Naive B cell (primary cell): ENCODE data around the gene ACSBG1. TPM values are rescaled to one million over a fixed set of nuclear protein-coding genes. Genes with fewer than 3 reads are reported as not detected.
A peak's percentile ranks its signal among the peaks of the same experiment; 100 is the strongest.
"Not testable (repeated sequence)": the region's sequence is repeated elsewhere in the genome, so short reads cannot be mapped to it uniquely, and the experiment has no call there.

Experiments
- ATAC-seq, 2 donors: fragments of 150-1000 bp; cut with Tn5 transposase; 2 replicates each; pipeline ENCODE4 v1.10.0; 2021; ENCODE audit warnings: low read depth in 2 of 2, mild to moderate bottlenecking in 2 of 2, moderate library complexity in 2 of 2
- DNase-seq: peaks from one replicate; pipeline ENCODE4 v3.0.0; 2022
- H3K27ac Mint-ChIP-seq, 6 donors: one replicate each; pipeline ENCODE4 v1.8.0; 2020 to 2022; ENCODE audit warnings: mild to moderate bottlenecking in 6 of 6, mixed read lengths in 6 of 6, moderate library complexity in 5 of 6, inconsistent platforms in 2 of 6
- H3K27me3 Mint-ChIP-seq, 3 donors: one replicate each; pipeline ENCODE4 v1.8.0; 2021 to 2022; ENCODE audit warnings: mixed read lengths in 3 of 3, mild to moderate bottlenecking in 1 of 3
- H3K36me3 Mint-ChIP-seq, 2 donors: one replicate each; pipeline ENCODE4 v1.8.0; 2020 to 2022; ENCODE audit warnings: mixed read lengths in 2 of 2, inconsistent platforms in 1 of 2, mild to moderate bottlenecking in 1 of 2
- H3K4me1 Mint-ChIP-seq, 3 donors: one replicate each; pipeline ENCODE4 v1.8.0; 2020 to 2022; ENCODE audit warnings: mixed read lengths in 3 of 3, inconsistent platforms in 1 of 3, mild to moderate bottlenecking in 1 of 3, moderate library complexity in 1 of 3
- H3K4me3 Mint-ChIP-seq, 8 donors: one replicate each; pipeline ENCODE4 v1.8.0; 2020 to 2022; ENCODE audit warnings: mild to moderate bottlenecking in 8 of 8, mixed read lengths in 8 of 8, moderate library complexity in 8 of 8, inconsistent platforms in 2 of 8
- H3K9me3 Mint-ChIP-seq, 7 donors: one replicate each; pipeline ENCODE4 v1.8.0; 2020 to 2022; ENCODE audit warnings: mixed read lengths in 7 of 7, mild to moderate bottlenecking in 5 of 7, inconsistent platforms in 2 of 7, moderate library complexity in 1 of 7
- polyA plus RNA-seq, 6 donors: library from polyadenylated mRNA; unstranded; fragments of 300-500 nt; fragmentation: Illumina TruSeq; gene quantifications; one replicate each; pipeline ENCODE4 v1.2.3, GENCODE V29; 2021; ENCODE audit warnings: low read depth in 6 of 6

Gene ACSBG1
- polyA plus RNA-seq, 6 donors from 2014 or later = 0.06 to 0.17 (median 0.15) TPM; not detected in 3

DNA sequence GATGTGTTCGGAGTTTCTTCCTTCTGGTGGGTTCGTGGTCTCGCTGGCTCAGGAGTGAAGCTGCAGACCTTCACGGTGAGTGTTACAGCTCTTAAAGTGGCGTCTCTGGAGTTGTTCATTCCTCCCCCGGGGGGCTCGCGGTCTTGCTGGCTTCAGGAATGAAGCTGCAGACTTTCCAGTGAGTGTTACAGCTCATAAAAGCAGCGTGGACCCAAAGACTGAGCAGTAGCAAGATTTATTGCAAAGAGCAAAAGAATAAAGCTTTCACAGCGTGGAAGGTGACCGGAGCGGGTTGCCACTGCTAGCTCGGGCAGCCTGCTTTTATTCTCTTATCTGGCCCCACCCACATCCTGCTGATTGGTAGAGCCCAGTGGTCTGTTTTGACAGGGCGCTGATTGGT, 11.0 kb upstream of the ACSBG1 start:
- not testable (repeated sequence) for H3K36me3 Mint-ChIP-seq, H3K9me3 Mint-ChIP-seq, DNase-seq, H3K4me3 Mint-ChIP-seq, H3K27ac Mint-ChIP-seq, H3K4me1 Mint-ChIP-seq, H3K27me3 Mint-ChIP-seq, ATAC-seq

- H3K4me1 Mint-ChIP-seq = peaks cover 0 to 6% (median 4%) of the 10 kb centered on the region in 3 donors
- ATAC-seq (no peak), DNase-seq (no peak)
- H3K4me3 Mint-ChIP-seq = no peak overlapping the region
- H3K36me3 Mint-ChIP-seq = no peaks in the 10 kb centered on the region
- H3K9me3 Mint-ChIP-seq = no peaks in the 10 kb centered on the region
- H3K27ac Mint-ChIP-seq = no peak overlapping the region
- H3K27me3 Mint-ChIP-seq = peaks cover 0 to 6% (median 4%) of the 10 kb centered on the region in 3 donors
Observed at GRCh38 chr15:78244893-78245292, 10.5 kb upstream of the ACSBG1 start.

GRCh38 chr15:78244101-78244500, 9.7 kb upstream of the ACSBG1 start:
- peak overlapping the region in 1 of 8 donors; percentile 60 for H3K4me3 Mint-ChIP-seq
- peaks cover 0 to 6% (median 4%) of the 10 kb centered on the region in 3 donors for H3K4me1 Mint-ChIP-seq
- DNase-seq = no peak
- peaks cover 0 to 6% (median 4%) of the 10 kb centered on the region in 3 donors for H3K27me3 Mint-ChIP-seq
- no peaks in the 10 kb centered on the region for H3K36me3 Mint-ChIP-seq
- no peak overlapping the region for H3K27ac Mint-ChIP-seq
- no peaks in the 10 kb centered on the region for H3K9me3 Mint-ChIP-seq
- ATAC-seq = no peak

DNA sequence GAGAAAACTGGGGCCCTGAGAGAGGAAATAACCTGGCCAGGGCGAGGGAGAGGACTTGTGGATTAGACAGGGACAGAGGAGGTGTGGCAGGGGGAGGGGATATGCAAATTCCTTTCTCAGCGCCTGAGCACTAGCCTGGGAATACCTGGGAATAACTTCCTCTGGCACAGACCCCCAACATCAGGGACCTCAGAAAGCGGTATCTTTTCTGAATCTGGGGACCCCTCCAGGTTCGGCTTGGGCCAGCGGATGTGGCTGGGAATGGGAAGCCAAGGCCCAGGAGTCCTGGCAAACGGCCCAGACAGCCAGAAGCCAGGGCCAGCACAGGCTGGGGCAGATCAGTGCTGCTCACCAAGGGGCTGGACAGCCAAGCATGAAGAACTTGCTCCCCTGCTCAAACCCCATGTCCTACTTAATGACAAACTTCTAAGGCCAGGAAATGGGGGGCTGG, 9.2 kb upstream of the ACSBG1 start:
- Mint-ChIP-seq H3K27me3 (peaks cover 0 to 6% (median 4%) of the 10 kb centered on the region in 3 donors), H3K4me3 (no peak overlapping the region), H3K9me3 (no peaks in the 10 kb centered on the region), H3K27ac (no peak overlapping the region), H3K4me1 (peaks cover 0 to 6% (median 4%) of the 10 kb centered on the region in 3 donors), H3K36me3 (no peaks in the 10 kb centered on the region)
- ATAC-seq (no peak), DNase-seq (no peak)

- peak overlapping the region in 1 of 6 donors; percentile 26 for H3K27ac Mint-ChIP-seq
- peaks cover 0 to 6% (median 4%) of the 10 kb centered on the region in 3 donors for H3K27me3 Mint-ChIP-seq
- H3K4me1 Mint-ChIP-seq = peaks cover 0 to 6% (median 4%) of the 10 kb centered on the region in 3 donors
- H3K4me3 Mint-ChIP-seq = no peak overlapping the region
- H3K36me3 Mint-ChIP-seq = no peaks in the 10 kb centered on the region
- DNase-seq (no peak), ATAC-seq (no peak)
- H3K9me3 Mint-ChIP-seq = no peaks in the 10 kb centered on the region
Observed at GRCh38 chr15:78243058-78243457, 8.7 kb upstream of the ACSBG1 start.

DNA sequence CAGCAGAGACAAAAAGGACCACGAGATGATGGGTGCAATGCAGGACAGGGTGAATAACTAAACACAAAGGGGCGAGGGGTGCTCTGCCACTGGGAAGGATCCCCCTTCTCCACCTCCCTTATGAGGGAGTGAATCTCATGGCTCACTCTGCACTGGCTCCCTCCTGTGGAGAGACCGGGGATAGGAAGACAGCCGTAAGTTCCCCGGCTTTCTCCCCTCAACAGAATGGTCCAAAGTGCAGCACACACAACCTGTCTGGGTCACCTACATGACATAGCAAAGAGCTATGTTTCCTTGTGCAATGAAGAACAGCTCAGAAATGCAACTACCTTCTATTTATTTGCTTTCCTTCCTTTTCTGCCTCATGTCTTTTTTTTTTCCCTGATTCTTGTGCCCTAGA, 7.8 kb upstream of the ACSBG1 start:
- Mint-ChIP-seq H3K9me3 (no peaks in the 10 kb centered on the region), H3K27me3 (peaks cover 0 to 5% (median 4%) of the 10 kb centered on the region in 3 donors), H3K4me3 (peak overlapping the region in 1 of 8 donors; percentile 60), H3K36me3 (no peaks in the 10 kb centered on the region), H3K4me1 (peaks cover 0 to 6% (median 4%) of the 10 kb centered on the region in 3 donors), H3K27ac (peak overlapping the region in 1 of 6 donors; percentile 51)
- DNase-seq = no peak
- ATAC-seq = no peak

DNA sequence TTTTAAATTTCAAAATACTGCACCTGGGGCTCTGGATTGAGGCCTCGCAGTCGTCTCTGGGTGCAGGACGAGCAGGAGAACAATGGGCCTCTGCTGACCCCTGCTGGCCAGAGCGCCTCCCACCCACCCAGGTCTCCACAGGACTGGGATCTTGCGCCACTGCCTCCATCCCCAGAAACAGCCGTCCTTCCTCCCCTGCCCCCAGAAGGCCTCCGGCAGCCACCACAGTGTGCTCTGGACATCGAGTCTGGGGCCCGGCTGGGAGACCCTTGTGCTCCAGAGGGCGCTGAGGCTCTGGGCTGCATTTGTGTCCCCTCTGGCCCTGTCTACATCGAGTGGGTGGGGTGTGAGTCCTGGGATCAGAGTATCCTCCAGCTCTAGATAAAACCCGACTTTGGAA, 6.7 kb upstream of the ACSBG1 start:
- peaks cover 0 to 4% (median 4%) of the 10 kb centered on the region in 3 donors for H3K27me3 Mint-ChIP-seq
- peak; percentile 69 for DNase-seq
- no peak overlapping the region for H3K4me3 Mint-ChIP-seq
- ATAC-seq = peak; percentile 83 to 96
- no peaks in the 10 kb centered on the region for H3K36me3 Mint-ChIP-seq
- no peak overlapping the region for H3K27ac Mint-ChIP-seq
- peaks cover 0 to 6% (median 4%) of the 10 kb centered on the region in 3 donors for H3K4me1 Mint-ChIP-seq
- no peaks in the 10 kb centered on the region for H3K9me3 Mint-ChIP-seq

GRCh38 chr15:78239811-78240210, 5.4 kb upstream of the ACSBG1 start:
- peaks cover 0 to 6% (median 4%) of the 10 kb centered on the region in 3 donors for H3K4me1 Mint-ChIP-seq
- DNase-seq (no peak), ATAC-seq (no peak)
- H3K4me3 Mint-ChIP-seq = no peak overlapping the region
- no peaks in the 10 kb centered on the region for H3K36me3 Mint-ChIP-seq
- H3K27me3 Mint-ChIP-seq = peaks cover 2 to 12% (median 4%) of the 10 kb centered on the region in 3 donors
- peak overlapping the region in 1 of 6 donors; percentile 29 for H3K27ac Mint-ChIP-seq
- H3K9me3 Mint-ChIP-seq = no peaks in the 10 kb centered on the region

GRCh38 chr15:78237146-78237545, 2.8 kb upstream of the ACSBG1 start:
- Mint-ChIP-seq H3K27me3 (peaks cover under 1 to 21% (median 12%) of the 10 kb centered on the region in 3 donors), H3K4me1 (peaks cover 0 to 6% (median 4%) of the 10 kb centered on the region in 3 donors), H3K36me3 (no peaks in the 10 kb centered on the region), H3K9me3 (no peaks in the 10 kb centered on the region), H3K27ac (peak overlapping the region in 1 of 6 donors; percentile 49), H3K4me3 (no peak overlapping the region)
- DNase-seq (no peak), ATAC-seq (no peak)

DNA sequence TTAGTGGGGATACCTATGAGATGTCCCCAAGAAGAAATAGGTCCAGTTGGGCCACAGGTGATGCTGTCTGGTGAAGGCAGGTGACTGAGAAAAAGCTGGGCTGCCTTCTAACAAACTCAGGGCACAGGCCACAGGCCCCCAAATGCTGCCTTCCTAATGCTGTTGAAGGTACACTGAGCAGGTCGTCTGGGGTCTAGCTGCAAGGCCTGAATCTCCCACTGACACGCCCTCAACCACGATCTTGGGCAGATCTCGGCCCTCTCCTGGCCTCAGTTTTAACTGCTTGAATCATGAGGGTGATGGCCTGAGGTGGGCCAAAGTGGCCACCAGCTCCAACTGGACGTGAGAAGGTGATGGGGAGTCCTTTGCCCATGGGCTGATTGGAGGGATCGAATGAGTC, 2.1 kb upstream of the ACSBG1 start:
- H3K27me3 Mint-ChIP-seq = peaks cover 0 to 21% (median 12%) of the 10 kb centered on the region in 3 donors
- H3K27ac Mint-ChIP-seq = peak overlapping the region in 1 of 6 donors; percentile 5
- no peaks in the 10 kb centered on the region for H3K36me3 Mint-ChIP-seq

GRCh38 chr15:78233496-78233895, 869 bp downstream of the ACSBG1 start:
- DNase-seq (no peak), ATAC-seq (no peak)
- Mint-ChIP-seq H3K4me1 (no peaks in the 10 kb centered on the region), H3K27me3 (peaks cover 0 to 21% (median 12%) of the 10 kb centered on the region in 3 donors), H3K27ac (peak overlapping the region in 2 of 6 donors; percentile 14 to 92), H3K4me3 (peak overlapping the region in 1 of 8 donors; percentile 15), H3K9me3 (no peaks in the 10 kb centered on the region), H3K36me3 (no peaks in the 10 kb centered on the region)

More for the DNA sequence above, 2.1 kb upstream of the ACSBG1 start:
- H3K4me1 Mint-ChIP-seq = peaks cover 0 to 6% (median 4%) of the 10 kb centered on the region in 3 donors
- H3K4me3 Mint-ChIP-seq = no peak overlapping the region
- ATAC-seq = no peak
- no peak for DNase-seq
- no peaks in the 10 kb centered on the region for H3K9me3 Mint-ChIP-seq

DNA sequence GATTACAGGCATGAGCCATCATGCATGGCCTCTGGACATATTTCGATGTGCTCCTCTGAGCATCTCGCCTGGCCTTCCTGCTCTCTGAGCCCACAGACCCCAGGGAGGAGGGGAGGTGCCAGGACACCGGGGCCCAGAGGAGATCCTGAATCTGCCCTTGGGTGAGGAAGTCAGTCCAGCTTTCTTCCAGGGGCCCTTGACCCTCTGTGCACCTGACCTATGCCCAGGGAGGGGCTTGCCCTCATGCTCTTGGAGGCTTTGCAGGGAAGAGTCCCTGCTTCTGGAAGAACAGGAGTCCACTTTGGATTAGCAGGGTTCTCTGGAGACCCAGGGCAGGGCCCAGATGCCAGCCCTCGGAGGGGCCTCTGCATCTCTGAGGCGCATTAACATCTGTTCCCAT, 1.4 kb downstream of the ACSBG1 start:
- Mint-ChIP-seq H3K4me1 (no peaks in the 10 kb centered on the region), H3K36me3 (no peaks in the 10 kb centered on the region), H3K4me3 (peak overlapping the region in 1 of 8 donors; percentile 15), H3K9me3 (no peaks in the 10 kb centered on the region), H3K27ac (no peak overlapping the region), H3K27me3 (peaks cover 0 to 21% (median 12%) of the 10 kb centered on the region in 3 donors)
- no peak for DNase-seq
- ATAC-seq = no peak

DNA sequence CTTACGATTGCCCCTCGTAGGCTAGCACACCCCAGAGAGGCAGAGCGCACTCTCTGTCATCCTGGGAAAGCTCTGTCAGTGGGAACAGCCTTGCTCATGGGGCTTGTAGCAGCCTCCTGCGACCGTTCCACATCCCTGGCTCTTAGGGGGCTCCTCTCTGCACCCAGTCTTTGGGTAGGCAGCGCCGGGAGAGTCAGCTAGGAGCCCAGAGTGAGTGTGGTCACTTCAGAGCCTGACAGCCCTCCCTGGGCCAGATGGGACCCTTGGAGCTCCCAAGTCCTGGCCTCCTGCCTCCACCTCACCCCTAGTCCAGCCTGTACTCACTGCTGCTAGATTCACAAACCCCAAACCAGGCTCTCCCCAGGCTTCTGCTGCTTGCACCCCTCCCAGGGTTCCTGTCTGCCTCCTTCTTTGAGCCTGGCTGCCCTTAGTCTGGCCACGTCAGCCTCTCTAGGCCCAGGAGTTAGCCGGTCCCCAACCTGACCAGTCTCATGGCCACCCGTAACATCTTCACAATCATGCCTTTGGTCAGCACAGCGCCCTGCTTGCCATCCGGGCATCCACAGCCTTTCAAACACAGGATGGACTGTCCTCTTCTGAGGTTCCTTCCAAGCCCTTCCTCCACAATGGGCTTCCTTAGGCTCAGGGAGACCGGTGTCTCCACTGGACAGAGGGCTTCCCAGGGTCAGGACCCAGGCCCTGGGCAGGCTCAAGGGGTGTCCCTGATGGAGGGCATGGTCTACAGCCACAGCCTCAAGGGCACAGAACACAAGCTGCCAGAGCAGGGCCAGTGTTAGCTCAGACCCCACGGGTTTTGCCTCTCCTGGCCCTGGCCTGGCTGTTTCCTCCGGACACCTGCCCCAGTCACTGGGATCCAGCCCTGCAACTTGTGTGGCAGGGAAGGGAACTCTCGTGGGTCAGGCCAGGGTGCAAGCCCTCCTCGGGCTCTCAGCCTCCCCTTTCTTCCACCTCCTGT, 4.6 kb downstream of the ACSBG1 start:
- ATAC-seq (no peak), DNase-seq (no peak)
- Mint-ChIP-seq H3K4me1 (no peaks in the 10 kb centered on the region), H3K9me3 (peaks cover 0 to 2% (median 0%) of the 10 kb centered on the region in 7 donors), H3K27ac (no peak overlapping the region), H3K4me3 (peak overlapping the region in 1 of 8 donors; percentile 74), H3K27me3 (peaks cover 0 to 9% (median 8%) of the 10 kb centered on the region in 3 donors), H3K36me3 (no peaks in the 10 kb centered on the region)
